RWPE1 (cell line): Measurements from ENCODE around the gene TECPR2.
A peak's percentile ranks its signal among the peaks of the same experiment; 100 is the strongest.

Experiments used
- CTCF ChIA-PET: fragments of 350-600 bp; sonication (Branson Sonifier 250); formaldehyde crosslinking; extraction: SDS; loops from one replicate; lab custom pipeline; 2021; lab: Yijun Ruan, JAX
- POLR2A ChIA-PET: fragments of 400-600 bp; formaldehyde crosslinking; extraction: SDS; loops from one replicate; lab custom pipeline; 2020; ENCODE audit warnings: antibody characterized with exemption; ENCODE audit not compliant: low non-redundant PET; lab: Yijun Ruan, JAX
- DNase-seq: peaks from one replicate; pipeline ENCODE4 v3.0.0; 2012; ENCODE audit warnings: low spot score
- H3K27ac ChIP-seq: fragments of 450-650 bp; 2 replicates; pipeline ENCODE4 v1.5.1; 2017
- CTCF ChIP-seq: fragments of 450-650 bp; conservative IDR thresholded peaks from 2 replicates; pipeline ENCODE4 v1.5.1; 2017; ENCODE audit warnings: low read depth, mild to moderate bottlenecking

TECPR2 gene

GRCh38 chr14:102487204-102487577 is 124.5 kb downstream of the TECPR2 start:
- DNase-seq = no peak
- H3K27ac ChIP-seq = peak overlapping the region; percentile 100
- ChIA-PET CTCF (interaction anchor here (0.6 to 0.7 kb wide), 2 partner anchors 12 to 15 kb away, joined by 4 to 6 read pairs; no protein-coding TSS in a partner anchor), POLR2A (no interaction called here)
- no peak for TF ChIP-seq CTCF

- ChIA-PET POLR2A (interaction anchor here (0.6 kb wide), 1 partner anchor 12 kb away, joined by 5 read pairs; no protein-coding TSS in a partner anchor), CTCF (no interaction called here)
- peak overlapping the region; percentile 100 for H3K27ac ChIP-seq
- TF ChIP-seq CTCF = no peak
- no peak for DNase-seq
Observed at GRCh38 chr14:102490456-102490855, 127.7 kb downstream of the TECPR2 start.

- POLR2A ChIA-PET = no interaction called here
- peak overlapping the region; percentile 100 for H3K27ac ChIP-seq
- DNase-seq = no peak
- CTCF ChIA-PET = no interaction called here
- no peak for TF ChIP-seq CTCF
Observed at GRCh38 chr14:102491366-102491765, 128.6 kb downstream of the TECPR2 start.

GRCh38 chr14:102491786-102492530 is 129.2 kb downstream of the TECPR2 start:
- peak overlapping the region; percentile 100 for H3K27ac ChIP-seq
- ChIA-PET POLR2A (no interaction called here), CTCF (no interaction called here)
- DNase-seq = no peak
- no peak for TF ChIP-seq CTCF

GRCh38 chr14:102492531-102492910 is 129.8 kb downstream of the TECPR2 start:
- no peak for DNase-seq
- POLR2A ChIA-PET = no interaction called here
- CTCF ChIA-PET = interaction anchor here (1.0 kb wide), 1 partner anchor 16 kb away, joined by 4 read pairs; no protein-coding TSS in a partner anchor
- peak overlapping the region; percentile 100 for H3K27ac ChIP-seq
- no peak for TF ChIP-seq CTCF

GRCh38 chr14:102493096-102493495 is 130.4 kb downstream of the TECPR2 start:
- H3K27ac ChIP-seq = peak overlapping the region; percentile 100
- ChIA-PET CTCF (interaction anchor here (0.6 to 1.0 kb wide), 2 partner anchors 15 to 32 kb away, joined by 3 to 4 read pairs; no protein-coding TSS in a partner anchor), POLR2A (no interaction called here)
- no peak for DNase-seq
- TF ChIP-seq CTCF = no peak
